ENCODE data around the gene STK39.

STK39 gene

GRCh38 chr2:168157070-168157469, 90.3 kb downstream of the STK39 start:
- DNase-seq = no peak

DNA sequence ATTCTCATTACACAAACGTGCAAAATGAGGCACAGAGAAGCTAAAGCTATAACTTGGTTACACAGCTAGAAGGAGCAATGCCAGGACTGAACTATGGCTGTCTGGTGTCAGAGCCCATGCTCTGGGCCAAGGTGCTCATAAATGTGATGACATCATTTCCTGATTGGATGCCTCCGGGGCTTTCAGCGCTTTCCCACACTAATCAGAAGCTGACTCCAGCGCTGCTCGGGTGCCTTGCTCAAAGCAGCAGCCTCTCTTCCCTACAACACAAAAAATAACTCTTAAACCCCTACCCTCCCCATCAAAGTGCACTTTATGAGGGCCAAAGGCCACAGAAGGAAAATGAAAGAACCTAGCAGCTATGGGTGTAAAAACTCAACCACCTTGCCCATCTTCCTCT, 90.7 kb downstream of the STK39 start:
- no peak for DNase-seq

DNA sequence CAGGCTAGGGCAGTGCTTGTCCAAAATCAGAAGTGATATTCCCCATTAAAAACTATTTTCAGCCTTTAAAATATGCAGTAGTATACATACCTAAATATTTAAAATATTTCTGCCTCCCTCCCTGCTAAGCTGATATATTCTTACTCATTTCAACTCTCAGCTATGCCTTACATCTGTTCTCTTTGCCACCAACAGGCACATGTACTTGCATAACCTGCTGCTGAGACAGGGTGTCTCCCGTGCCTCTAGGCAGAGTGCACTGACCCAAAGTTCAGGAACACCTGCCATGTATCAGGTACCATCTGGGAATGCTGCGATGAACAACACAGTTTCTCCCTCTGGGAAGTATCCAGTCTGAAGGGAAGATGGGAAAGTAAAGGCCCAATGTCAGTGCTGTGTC, 91.7 kb downstream of the STK39 start:
- no peak for DNase-seq

GRCh38 chr2:168155046-168155445, 92.3 kb downstream of the STK39 start:
- DNase-seq = no peak

GRCh38 chr2:168152902-168153530, 94.4 kb downstream of the STK39 start:
- DNase-seq = no peak

DNA sequence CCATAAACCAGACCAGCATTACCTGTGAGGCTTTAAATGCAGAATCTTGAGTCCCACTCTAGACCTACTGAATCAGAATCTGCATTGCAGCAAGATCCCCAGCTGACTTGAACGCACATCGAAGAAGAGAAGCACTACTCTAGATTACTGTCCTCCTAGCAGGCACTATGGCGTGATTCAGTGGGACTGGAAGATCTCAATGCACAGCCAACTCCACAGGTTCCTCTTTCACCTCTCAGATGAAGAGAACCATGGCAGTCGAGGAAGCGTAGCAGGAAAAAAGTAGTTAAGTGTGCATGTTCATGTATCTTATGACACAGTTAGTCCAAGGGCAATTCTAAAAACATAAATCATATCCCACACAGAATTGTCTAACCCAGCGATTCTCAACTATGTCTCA, 97.4 kb downstream of the STK39 start:
- DNase-seq = peak; percentile 39 to 55 (median 42)

- no peak for DNase-seq
Observed at GRCh38 chr2:168149150-168149974, 98.0 kb downstream of the STK39 start.

- DNase-seq = no peak
Observed at GRCh38 chr2:168147830-168148794, 99.3 kb downstream of the STK39 start.

DNA sequence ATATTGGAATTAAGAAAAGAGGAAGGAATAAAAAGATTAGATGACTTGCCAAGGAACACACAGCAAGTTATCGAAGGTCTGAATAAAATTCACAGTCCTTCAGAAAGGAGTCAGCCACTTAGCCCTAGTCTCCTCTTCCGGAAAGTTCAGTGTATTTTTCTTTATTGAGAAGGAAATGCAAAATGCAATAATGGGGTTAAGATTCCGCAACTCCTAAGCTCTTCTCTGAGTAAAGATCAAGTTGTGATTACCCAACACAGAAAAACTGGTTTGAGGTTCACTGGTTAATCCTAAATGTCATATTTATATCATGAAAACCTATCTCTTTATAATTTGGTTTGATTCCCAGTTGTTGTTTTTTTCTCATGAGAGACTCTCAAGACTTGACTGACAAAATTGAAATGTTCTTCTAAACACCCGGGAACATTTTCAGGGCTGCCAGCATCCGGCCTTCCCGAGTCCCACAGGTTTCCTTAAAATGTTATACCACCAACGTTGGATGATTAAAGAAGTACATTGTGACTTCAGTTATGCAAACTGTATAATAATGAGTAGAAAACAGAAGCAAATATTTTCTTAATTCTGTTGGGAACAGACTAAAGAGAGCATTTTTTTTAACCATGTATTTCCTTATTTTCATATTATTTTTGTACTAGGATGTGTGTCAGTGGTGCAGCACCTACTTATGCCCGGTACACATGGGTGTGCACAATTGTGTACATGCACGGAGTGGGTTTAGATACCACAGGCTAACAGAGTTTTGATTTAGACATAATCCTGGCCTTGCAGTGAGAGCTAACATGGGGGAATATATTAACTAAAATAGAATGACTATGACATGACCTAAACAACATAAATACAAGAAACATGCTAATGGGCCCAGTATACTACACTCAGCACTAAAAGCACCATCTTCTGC, 100.2 kb downstream of the STK39 start:
- peak in 2 of 3 donors; percentile 43 to 45 for DNase-seq

GRCh38 chr2:168145426-168146310, 101.7 kb downstream of the STK39 start:
- no peak for DNase-seq

DNA sequence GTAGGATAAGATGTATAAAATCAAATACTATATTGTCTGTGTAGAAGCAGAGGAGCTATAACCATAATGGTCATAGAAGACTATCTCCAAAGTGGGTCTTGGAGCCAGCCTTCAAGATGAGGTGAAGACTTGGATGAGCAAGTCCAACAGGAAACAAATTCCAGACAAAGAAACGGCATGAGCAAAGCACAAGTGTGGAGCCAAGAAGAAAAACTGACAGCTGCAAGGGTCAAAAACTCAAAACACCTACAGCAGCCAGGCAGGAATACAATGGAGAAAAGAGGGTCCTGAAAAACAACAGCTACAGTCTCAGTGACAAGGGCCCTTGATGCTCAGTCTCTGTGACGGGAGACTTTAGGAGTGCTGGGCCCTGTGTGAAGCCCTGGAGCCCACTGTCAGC, 102.4 kb downstream of the STK39 start:
- no peak for DNase-seq

DNA sequence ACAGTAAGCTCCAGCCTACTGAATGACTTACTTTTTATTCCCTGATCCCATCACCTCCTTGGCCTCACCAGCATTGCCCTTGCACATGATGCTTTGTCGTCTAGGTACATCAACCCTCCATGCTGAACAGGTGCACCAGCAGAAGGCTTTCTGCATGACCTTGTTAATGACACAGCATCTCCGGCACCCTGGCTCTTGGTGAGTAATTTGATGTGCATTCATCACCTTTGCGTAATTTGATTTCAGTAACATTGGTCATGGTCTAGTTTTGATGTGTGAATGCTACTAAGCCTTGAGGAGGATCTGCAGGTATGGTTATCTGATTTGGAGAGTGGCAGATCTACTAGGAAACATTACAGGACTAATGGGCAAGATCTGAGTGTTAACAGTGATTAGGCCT, 103.6 kb downstream of the STK39 start:
- DNase-seq = no peak

DNA sequence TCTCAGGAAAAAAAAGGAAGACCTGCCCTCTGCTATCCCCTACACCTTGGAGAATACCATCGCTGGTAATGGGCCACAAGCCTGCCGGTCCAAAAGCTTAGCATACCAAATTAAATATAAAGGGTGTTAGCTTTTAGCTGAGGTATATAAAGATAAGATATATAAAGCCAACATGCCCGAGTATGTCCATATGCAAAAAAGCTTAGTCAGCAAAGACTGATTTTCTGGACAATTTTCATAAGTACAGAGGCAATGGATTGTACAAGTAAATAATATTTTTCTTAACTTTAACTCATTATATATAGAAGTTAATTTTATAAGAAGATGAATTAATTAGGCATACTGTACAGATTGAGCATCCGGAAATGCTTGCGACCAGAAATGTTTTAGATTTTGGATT, 106.5 kb downstream of the STK39 start:
- no peak for DNase-seq

GRCh38 chr2:168139852-168140251, 107.5 kb downstream of the STK39 start:
- peak in 1 of 3 donors; percentile 31 for DNase-seq

DNA sequence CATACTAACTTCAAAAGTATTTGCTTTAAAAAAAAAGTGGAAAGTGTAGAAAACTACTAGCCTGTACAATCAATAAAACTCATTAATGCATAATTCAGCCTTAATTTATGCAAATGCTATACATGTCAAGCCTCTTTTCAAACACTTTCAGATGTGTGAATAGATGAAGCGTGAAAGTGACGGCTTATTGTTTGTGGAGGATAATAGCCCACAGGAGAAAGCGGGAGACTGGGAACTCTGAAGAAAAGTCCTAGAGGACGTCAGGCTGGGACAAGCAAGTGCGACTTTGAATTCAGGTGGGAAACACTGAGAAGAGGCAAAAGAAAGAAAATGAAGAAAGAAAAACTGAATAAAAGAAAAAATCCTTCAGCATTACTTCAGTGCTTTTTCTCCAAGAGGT, 108.5 kb downstream of the STK39 start:
- DNase-seq = no peak

DNA sequence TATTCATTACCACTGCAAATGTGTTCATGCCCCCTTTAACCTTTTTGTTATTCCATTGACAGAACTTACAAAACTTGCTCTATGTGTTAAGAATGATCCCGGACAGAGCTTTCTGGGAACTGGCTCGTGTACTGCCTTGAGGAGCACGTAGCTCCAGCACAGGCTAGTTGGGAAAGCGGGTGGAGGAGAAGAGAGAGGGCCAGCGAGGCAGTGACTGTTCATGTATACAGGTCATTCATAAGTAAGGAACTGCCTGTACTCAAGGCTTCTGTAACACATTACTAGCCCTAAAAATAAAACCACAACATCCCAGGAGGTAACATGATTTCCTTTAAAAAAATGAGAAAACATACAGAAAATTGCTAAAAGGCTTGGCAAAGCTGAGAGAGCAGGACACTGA, 109.0 kb downstream of the STK39 start:
- DNase-seq = no peak

GRCh38 chr2:168137510-168138180, 109.8 kb downstream of the STK39 start:
- no peak for DNase-seq

DNA sequence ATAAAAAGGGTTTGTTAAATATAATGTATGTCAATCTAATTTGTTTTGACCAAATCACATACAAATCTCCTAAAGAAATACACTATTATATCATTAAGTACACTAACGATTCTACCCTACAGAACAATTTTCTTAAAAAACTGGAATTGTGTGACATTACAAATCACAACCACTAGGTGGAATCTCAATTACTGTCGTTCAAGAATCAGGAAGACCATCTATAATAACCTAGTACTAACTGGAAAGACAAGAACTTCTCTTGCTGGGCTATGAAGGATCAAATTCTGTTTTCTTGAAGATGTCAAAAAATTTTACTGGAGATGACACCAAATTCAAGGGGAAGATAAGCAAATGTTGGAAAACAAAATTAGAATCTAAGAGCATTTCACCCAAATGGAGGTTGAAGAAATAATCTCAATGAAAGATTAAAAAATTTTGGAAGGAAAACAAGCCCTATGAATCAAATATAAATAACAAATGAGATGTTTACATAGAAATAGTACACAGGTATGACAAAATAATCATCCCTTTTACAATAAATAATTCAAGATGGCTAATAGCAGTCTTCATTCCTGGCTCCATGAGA, 110.9 kb downstream of the STK39 start:
- peak; percentile 39 to 77 (median 75) for DNase-seq

- no peak for DNase-seq
Observed at GRCh38 chr2:168135630-168136029, 111.8 kb downstream of the STK39 start.

- DNase-seq = no peak
Observed at GRCh38 chr2:168135121-168135520, 112.3 kb downstream of the STK39 start.
